Brain pericyte (primary cell): ENCODE data around the gene BCAS4.
"Not testable (repeated sequence)": the region's sequence is repeated elsewhere in the genome, so short reads cannot be mapped to it uniquely, and the experiment has no call there.

Experiments
- DNase-seq: peaks from one replicate; pipeline ENCODE4 v3.0.0-alpha.2; 2012; ENCODE audit warnings: low read depth, low spot score

The BCAS4 gene, protein sequence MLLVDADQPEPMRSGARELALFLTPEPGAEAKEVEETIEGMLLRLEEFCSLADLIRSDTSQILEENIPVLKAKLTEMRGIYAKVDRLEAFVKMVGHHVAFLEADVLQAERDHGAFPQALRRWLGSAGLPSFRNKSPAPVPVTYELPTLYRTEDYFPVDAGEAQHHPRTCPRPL

DNA sequence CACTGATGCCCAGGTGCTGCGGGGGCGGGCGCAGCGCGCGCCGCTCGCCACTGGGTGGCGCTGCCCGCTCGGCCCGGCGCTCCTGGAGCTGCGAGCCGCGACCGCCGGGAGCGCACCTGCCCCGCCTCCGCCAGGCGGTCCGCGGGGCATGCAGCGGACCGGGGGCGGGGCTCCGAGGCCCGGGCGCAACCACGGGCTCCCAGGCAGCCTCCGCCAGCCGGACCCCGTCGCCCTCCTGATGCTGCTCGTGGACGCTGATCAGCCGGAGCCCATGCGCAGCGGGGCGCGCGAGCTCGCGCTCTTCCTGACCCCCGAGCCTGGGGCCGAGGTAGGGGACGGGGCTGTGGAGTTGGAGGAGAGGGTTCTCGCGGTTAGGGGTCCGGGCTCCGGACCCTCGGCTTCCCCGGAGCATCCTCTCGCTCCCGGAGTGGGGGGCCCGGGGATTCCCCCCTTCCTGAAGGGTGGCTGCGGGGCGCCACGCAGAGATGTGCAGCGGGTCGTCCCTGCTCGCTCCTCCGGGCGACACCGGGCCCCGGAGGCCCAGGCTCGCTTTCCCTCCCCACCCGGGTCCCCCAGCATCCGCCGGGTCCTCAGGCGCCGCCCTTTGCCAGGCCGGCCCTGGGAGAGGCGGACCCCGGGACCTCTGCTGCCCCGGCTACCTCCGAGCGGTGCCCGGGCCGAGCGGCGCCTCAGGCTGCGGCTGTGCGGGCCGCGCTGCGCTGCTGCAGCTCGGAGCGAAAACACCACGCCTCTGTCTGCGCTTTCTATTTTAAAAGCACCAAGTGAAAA, at the start of gene BCAS4:
TSS of gene BCAS4 (plus strand) at position 216 of the 789 bp plus-strand sequence. CDS start at position 239, 23 bp downstream.
- no peak for DNase-seq

DNA sequence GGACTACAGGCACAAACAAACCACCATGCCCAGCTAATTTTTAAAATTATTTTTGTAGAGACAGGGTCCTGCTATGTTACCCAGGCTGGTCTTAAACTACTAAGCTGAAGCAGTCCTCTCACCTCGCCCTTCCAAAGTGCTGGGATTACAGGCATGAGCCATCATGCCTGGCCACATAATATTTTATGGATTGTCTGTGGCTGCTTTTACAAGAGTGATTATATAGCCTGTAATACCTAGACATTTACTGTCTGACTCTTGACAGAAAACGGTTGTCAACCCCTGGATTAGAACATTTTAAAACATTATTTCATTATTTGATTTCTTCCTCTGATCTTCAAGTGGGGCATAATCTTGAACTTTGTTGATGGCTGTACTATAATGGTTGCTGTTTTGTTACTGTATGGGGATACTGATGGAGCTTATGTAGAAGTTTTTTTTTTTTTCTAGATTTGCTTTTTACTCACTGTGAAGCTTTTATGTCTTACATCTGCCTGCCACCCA, 49.2 kb upstream of the BCAS4 start:
- DNase-seq = no peak

DNA sequence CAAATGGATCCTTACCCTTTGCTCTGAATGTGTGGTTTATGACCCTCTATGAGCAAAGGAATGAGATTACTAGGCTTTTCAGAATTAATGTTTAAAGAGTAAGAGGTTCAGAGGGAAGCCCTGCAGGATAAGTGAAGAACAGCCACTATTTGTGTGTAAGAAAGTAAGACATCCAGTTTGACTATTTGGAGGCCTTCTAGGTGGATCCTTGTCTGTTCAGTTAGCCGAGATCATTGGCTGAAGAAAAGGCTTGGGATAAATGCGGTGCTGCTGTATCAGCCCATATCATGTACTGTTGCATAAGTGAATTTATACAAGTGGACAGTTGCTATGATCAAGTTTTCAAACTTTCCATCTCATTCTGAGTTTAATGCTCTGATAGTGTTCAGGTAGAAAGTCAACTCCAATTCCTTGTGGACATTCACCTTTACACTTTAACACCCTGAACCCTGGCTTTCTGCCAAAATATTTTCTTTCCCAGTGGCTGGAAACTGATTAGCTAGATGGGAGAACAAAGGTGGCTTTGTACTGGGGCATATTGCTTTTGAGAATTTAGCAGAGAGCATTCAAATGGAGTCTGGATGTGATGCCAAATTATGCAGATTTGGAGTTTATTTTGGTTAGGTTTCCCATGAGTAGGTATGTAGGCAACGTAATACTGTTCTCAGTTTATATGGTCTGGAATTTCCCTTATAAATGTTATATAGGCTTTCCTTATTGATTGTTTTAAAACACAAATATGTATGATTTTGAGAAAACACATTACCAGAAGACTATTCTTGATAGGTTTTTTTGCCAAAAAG, 48.5 kb upstream of the BCAS4 start:
- DNase-seq = no peak

DNA sequence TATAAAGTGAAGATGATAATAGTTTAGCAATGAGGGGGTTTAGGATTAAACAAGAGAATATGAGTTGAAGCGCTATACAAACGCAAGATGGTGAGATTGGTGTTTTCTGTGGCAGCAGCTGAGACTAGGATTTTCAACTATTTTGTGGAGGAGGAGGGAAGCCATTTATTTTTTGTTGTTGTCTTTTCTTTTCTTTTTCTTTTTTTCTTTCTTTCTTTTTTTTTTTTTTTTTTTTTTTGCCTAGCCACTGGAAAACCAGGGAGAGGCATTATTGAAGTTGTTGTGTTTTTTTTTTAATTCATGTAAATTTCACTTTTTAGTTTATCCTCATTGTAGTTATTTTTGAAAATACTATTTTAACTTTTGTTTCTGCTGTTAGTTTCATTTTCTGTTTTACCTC, 47.6 kb upstream of the BCAS4 start:
- DNase-seq = no peak

DNA sequence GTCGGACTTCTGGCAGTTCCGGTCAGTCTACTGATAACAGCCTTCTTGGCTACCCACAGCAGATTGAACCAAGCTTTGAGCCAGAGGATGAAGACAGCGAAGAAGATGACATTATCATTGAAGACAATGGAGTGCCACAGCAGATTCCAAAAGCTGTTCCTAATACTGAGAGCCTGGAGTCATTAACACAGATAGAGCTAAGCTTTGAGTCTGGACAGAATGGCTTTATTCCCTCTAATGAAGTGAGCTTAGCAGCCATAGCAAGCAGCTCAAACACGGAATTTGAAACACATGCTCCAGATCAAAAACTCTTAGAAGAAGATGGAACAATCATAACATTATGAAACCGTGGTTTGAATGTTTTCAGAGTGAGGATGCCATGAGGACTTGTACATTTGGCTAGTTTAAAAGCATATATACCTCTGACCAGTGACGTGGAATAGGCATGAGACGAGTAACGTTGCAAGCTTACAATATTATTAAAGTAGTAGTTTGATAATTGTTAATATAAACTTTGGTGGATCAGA, 44.7 kb upstream of the BCAS4 start:
- DNase-seq = no peak

DNA sequence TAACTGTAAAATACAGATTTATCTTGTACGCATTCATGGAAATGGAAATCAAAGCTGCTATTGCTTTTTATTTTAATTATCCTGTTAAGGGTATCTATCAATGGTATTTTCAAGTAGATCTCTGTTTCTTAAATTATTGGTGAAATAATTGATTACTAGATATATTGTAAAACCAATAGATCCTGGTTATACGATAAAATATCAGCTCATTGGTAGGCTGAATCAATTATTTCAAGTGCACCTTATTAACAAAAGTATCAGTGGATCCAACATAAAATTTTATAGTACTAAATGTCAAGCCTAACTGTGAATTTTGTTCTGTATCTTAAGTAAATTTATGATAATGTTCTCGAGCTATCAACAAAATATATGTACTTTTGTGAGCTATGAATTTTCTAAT, 41.7 kb upstream of the BCAS4 start:
- no peak for DNase-seq

DNA sequence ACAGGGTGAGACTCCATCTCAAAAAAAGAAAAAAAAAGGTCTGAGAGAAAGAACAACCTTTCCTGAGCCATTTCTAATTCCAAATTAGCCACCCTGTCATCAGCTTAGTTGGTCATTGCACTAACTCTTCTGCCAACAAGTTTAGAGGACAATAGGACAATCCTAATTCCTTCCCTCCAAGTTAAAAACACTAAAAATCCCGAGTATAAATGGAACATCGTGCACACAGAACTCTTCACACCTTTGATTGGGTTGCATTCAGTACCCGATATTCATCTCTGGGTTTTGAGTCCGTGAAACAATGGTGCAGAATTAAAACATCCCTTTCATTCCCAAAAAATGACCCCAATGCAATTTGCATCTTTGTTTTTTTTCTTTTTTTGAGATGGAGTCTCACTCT, 40.4 kb upstream of the BCAS4 start:
- no peak for DNase-seq

DNA sequence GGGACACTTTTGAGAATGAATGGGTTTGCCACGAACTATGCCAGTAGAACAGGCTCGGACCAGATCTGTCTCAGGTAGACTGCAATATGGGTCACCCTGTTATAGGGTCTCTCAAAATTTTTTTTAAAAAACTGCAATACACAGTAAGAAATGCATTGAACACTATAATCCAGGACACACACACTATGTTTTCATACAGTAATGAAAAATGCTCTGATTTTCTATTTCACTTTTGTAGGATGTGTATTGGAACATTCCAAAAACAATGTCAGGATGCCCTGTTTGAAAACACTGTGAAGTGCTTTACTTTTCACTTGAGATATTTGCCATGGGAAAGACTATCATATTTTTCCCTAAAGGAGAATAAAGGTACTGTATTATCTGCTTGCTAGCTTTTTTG, 38.4 kb upstream of the BCAS4 start:
- no peak for DNase-seq

DNA sequence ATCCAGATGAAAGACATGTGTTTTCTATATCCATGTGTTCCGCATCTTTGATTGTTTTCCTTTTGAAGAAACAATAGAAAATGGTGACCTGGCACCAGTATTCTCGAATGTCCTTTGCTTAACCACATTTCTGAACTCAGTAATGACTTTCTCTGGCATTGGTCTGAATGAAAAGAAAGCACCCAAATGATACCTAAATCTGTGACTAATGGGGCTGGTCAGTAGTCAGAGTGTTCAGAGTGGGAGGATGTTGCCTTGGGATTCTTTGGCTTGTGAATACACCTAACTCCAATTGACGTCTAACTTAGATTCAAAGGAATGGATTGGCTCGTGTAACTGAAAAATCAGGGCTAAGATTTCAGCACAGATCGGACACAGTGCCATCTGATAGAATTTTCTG, 36.4 kb upstream of the BCAS4 start:
- DNase-seq = no peak

DNA sequence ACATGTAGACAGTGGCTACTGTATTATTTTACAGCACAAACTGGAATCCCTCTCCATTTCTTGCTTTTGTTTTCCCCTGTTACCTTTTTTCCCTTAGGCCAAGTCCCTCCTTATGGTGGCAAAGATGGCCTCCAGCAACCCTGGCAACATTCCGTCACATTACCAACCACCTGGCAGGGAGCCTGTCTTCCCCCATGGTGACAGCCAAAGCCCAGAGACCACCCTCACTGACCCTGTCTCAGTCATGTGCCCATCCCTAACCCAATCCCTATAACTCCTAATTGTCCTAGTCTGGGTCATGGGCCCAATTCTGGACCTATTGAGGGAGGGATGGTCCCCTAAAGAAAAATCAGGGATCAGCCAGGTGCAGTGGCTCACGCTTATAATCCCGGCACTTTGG, 35.9 kb upstream of the BCAS4 start:
- no peak for DNase-seq

DNA sequence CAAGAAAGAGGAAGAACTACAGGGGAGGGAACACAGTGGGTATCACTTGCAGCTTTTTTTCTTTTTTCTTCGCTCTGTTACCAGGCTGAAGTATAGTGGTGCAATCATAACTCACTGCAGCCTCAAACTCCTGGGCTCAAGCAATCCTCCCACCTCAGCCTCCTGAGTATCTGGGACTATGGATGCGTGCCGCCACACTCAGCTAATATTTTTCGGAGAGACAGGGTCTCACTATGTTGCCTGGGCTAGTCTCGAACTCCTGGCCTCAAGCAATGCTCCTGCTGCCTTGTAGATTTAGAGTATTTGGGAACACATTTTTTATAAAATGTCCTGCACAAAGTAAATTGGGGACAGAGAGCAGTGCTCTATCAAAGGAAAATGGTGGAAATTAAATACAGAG, 35.2 kb upstream of the BCAS4 start:
- no peak for DNase-seq

DNA sequence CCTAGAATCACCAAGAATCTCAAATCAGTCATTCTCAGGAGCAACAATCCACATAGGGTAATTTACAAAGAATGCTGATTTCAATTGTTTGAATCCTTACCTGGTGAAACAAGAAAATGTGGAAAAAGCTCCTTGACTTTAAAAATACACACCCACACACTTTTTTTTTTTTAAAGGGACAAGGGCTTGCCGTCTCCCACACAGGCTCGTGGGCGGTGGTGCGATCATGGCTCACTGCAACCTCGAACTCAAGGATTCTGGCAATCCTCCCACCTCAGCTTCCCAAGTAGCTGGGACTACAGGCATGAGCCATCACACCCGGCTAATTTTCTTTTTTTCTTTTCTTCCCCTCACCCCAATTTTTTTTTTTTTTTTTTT, 32.8 kb upstream of the BCAS4 start:
- no peak for DNase-seq

DNA sequence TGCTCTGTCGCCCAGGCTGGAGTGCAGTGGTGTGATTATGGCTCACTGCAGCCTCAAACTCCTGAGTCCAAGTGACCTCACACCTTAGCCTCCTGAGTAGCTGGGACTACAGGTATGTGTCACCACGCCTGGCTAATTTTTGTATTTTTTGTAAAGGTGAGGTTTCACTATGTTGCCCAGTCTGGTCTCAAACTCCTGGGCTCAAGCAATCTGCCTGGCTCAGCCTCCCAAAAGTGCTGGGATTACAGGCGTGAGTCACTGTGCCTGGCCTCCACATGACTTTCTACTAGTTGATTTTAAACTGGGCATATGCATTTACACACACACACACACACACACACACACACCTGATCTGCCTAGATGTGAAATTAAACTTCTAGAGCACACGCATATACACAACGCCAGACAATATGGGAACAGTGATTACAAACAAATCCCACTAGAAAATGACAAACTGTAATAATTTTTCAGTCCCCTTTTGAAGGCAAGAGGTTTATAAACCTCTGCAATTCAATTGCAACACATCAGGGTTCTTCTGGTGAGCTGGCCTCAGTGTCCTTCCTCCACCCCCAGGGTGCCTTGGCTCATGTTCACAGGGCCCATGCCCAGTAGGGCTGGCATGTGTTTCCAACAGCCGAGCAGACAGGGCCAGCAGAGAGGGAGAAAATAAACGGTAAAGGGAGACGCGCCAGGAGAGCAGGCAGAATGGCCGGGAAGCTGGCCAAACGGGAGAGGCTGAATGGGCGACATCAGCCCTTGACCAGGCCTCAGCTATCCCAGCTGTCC, 32.2 kb upstream of the BCAS4 start:
- DNase-seq = no peak

DNA sequence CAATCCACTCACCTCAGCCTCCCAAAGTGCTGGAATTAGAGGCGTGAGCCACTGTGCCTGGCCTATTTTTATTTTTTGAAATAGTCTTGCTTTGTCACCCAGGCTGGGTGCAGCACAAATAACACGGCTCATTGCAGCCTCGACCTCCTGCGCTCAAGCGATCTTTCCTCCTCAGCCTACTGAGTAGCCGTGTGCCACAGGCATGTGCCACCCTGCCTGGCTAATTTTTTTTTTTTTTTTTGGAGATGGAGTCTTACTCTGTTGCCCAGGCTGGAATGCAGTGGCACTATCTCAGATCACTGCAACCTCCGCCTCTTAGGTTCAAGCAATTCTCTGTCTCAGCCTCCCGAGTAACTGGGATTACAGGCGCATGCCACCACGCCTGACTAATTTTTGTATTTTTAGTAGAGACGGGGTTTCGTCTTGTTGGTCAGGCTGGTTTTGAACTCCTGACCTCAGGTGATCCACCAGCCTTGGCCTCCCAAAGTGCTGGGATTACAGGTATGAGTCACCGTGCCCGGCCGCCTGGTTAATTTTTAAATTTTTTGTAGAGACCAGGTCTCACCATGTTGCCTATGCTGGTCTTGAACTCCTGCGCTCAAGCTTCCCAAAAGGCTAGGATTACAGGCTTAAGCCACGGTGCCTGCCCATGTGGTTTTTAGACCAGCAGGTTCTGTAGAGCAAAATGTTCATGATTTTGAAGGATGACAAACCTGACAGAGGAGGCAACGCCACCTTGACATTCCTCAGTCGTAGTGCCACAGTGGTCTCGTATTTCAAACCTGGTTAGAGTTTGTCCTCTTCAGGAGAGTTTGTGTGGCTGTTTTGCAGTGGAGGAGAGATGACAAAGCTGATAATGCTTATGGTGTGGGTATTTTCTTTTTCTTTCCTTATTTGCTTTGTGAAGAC, 31.1 kb upstream of the BCAS4 start:
- DNase-seq = not testable (repeated sequence)

DNA sequence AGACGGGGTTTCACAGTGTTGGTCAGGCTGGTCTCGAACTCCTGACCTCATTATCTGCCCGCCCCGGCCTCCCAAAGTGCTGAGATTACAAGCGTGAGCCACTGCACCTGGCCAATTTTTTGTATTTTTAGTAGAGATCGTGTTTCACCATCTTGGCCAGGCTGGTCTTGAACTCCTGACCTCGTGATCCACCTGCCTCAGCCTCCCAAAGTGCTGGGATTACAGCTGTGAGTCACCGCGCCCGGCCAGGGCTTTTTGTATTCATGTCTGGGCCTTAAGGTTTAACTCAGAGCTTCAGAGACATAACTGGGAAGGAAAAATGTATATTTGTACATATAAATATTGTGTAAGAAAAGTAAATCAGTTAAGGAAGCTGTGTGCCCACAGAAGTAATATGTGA, 29.6 kb upstream of the BCAS4 start:
- DNase-seq = not testable (repeated sequence)

DNA sequence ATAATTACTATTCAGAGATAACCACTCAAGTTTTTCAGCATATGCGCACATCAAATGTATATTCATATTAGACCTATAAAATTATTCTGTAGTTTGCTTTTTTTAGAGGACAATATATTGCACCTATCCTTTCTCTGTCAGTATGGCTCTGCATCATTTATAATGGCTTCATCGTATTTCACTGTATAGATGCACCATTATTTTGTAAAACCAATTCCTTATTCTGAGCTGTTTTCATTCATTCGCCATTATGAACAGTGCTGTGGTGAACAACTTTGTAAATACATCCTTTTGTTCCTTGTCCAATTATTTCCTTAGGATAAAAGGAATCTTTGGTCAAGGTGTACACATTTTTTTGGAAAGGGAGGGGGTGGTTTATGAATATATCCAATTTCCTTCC, 29.2 kb upstream of the BCAS4 start:
- DNase-seq = no peak

DNA sequence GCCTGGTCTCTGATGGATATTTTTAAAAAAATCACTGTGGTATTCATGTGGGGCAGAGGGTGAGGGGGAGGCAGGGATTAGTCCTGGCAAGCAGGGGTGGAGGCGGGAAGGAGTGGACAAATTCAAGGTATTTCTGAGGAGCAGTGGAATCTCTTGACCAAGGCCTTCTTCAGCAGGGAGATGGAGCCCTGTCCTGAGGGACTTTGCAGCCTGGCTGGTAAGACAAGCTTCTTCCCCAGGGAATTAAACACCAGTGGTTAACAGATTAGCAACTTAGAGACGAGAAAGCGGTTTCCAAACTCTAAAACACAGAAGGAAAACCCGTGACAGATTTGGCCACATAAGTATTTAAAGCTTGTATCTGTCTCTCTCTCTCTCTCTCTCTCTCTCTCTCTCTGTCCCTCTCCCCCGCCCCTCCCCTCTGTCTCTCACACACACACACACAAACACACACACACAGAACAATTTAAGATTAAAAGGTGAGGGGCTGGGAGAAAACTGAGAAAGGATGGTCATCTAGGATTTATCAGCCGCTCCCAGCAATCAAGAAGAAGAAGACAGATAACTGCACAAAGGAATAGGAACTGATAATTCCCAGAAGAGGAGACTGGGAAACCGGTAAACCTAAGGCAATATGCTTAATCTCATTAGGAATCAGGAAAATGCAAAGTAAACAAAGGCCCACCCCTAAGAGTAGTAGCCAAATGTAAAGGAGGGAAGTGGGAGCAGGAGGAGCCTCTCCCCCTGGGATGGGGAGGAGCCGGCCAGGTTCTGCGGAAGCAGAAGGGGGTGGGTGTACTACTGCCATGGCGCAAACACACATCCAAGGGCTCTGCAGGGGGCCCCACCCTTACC, 27.7 kb upstream of the BCAS4 start:
- not testable (repeated sequence) for DNase-seq

DNA sequence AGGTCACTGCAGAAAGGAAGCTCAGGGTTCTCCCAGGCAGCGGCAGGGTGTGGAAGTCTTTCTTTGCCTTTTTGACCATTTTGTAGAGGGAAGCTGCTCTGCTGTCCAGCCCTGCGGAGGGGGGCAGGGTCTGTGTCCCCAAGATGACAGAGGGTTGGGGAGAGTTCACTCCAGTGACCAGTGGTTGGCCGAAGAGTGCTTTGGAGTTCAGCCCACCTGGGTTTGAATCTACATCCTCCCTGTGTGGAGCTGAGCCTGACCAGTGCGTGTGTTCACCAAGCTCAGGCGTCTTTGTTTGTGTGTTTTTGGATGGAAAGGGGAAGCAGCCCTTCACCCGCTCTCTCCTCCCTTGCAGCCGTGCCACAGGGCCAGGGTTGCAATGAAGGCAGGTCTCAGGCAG, 25.9 kb upstream of the BCAS4 start:
- DNase-seq = not testable (repeated sequence)

DNA sequence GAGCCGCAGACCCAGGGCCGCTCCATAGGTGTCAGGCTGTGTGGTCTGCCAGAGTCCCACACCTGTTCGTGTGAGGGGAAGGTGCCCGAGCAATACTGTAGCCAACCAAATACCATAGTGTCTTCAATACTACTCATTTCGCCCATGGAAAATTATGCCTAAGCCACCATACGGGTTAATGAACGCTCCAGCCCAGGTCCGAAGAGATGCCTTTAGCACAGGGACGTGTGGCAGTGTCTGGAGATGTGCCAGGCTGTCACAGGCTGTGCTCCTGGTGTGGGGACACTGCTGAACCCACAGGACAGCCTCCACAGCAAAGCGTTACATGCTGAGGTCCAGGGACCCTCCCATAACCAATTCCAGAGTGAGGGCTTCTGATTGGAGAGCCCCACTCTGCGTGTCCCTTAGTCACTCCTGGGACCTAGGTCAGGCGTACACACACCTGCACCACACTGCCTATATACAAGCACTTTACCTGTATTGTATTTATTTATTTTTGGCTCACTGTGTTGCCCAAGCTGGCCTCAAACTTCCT, 25.2 kb upstream of the BCAS4 start:
- DNase-seq = not testable (repeated sequence)
